Aortic smooth muscle cell (primary cell): ENCODE measurements around the gene PMF1. TPM values are rescaled to one million over a fixed set of nuclear protein-coding genes. Genes with fewer than 3 reads are reported as not detected.

ENCODE experiments used
- total RNA-seq: library from RNA; depleted of rRNA; stranded (reverse); fragments of >200 nt; gene quantifications from 2 replicates; pipeline ENCODE4 v1.2.3, GENCODE V29; 2014

The PMF1 gene, protein sequence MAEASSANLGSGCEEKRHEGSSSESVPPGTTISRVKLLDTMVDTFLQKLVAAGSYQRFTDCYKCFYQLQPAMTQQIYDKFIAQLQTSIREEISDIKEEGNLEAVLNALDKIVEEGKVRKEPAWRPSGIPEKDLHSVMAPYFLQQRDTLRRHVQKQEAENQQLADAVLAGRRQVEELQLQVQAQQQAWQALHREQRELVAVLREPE
- total RNA-seq = 28.5 and 29.5 TPM in 2 replicates

DNA sequence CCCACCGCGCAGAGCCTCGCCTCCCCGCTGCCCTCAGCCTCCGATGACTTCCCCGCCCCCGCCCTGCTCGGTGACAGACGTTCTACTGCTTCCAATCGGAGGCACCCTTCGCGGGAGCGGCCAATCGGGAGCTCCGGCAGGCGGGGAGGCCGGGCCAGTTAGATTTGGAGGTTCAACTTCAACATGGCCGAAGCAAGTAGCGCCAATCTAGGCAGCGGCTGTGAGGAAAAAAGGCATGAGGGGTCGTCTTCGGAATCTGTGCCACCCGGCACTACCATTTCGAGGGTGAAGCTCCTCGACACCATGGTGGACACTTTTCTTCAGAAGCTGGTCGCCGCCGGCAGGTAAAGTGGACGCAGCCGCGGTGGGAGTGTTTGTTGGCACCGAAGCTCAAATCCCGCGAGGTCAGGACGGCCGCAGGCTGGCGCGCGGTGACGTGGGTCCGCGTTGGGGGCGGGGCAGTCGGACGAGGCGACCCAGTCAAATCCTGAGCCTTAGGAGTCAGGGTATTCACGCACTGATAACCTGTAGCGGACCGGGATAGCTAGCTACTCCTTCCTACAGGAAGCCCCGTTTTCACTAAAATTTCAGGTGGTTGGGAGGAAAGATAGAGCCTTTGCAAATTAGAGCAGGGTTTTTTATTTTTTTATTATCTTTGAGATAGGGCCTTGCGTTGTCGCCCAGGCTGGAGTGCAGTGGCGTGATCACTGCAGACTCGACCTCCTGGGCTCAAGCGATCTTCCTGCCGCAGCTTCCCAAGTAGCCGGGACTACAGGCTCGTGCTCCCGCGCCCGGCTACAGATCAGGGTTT is at the start of gene PMF1:
Gene PMF1, plus strand, starts transcription at position 175 of the 811 bp plus-strand sequence. Its CDS starts 9 bp downstream, at position 184.

DNA sequence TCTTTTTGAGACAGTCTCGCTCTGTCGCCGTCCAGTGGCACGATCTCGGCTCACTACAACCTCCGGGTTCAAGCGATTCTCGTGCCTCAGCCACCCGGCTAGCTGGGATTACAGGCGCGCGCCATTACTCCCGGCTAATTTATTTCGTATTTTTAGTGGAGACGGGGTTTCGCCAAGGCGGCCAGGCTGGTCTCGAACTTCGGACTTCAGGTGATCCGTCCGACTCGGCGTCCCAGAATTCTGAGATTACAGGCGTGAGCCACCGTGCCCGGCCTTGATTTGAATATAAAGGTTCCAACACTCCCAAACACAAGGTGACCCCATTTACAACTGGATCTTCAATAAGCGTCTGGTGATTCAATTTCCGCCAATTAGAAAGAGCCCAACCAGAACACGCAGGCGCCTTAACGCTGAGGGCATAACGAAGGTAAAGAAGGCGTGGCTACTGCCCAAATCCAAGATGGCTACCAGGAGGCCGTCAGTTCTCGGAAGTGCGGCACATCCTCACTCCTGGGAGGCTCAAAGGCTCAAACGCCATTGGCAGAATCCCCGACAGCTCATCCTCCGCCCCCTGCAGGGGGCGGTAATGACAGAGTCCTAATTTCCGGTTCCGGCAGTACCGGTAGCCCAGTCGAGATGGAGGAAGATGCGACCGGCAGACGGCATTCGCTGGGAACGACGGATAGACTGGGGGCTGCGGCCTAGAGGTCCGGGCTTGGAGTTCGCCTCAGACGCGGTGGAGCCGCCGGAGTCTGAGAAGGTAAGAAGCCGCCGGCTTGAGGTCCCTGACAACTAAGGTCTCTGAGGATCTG is 19.1 kb upstream of the PMF1 start, which contains the start of gene SLC25A44:
Gene SLC25A44, plus strand, starts transcription at position 617 of the 812 bp plus-strand sequence. CDS start 5,744 bp downstream, outside the sequence.

DNA sequence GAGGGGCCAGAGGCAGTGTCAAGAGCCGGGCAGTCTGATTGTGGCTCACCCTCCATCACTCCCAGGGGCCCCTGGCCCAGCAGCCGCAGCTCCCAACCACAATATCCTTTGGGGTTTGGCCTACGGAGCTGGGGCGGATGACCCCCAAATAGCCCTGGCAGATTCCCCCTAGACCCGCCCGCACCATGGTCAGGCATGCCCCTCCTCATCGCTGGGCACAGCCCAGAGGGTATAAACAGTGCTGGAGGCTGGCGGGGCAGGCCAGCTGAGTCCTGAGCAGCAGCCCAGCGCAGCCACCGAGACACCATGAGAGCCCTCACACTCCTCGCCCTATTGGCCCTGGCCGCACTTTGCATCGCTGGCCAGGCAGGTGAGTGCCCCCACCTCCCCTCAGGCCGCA is 29.1 kb downstream of the PMF1 start, which contains the start of gene BGLAP:
Gene BGLAP, plus strand, starts transcription at position 259 of the 400 bp plus-strand sequence. Its CDS starts 48 bp downstream, at position 307.

DNA sequence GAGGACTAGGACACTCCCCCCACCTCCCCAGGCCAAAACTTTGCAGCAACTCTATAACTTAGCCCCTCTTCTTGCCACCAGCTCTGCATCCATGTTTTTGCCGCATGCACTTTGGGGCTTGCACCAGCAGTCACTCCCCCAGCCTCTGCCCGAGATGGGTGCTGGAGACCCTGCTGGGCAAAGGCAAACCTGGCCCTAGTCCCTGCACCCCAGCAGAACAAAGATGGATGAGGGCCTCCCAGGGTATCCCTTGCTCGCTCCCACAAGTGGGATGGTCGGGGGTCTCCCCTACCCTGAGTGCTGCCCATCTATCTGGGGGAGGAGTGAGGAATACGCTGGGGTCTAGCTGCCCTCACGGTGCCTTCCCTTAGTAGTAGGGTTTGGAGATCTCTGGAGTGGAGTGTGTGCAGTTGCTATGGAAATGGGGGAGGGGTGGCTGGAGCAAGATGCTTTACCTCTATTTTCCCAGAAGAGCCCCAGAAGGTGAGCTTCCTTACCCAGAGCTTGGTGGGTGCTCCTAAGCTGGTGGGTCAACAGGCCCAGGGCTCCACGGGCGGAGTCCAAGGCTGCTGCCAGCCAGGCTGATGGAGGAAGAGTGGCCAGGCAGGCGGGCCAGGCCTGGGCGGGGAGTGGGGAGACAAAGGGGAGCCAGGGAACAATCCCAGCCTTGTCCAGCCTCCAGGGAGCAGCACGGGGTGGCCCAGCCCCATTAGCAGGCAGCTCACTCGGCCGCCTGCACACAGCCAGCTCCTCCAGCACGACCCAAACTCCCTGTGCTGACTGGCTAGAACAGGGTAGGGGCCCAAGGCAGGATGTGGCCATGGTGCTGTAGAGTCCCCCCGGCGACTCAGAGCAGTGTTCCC is 34.9 kb downstream of the PMF1 start, which contains the start of gene PAQR6:
Gene PAQR6, minus strand, starts transcription at position 597 of the 863 bp plus-strand sequence. CDS start 1,325 bp downstream, outside the sequence.

DNA sequence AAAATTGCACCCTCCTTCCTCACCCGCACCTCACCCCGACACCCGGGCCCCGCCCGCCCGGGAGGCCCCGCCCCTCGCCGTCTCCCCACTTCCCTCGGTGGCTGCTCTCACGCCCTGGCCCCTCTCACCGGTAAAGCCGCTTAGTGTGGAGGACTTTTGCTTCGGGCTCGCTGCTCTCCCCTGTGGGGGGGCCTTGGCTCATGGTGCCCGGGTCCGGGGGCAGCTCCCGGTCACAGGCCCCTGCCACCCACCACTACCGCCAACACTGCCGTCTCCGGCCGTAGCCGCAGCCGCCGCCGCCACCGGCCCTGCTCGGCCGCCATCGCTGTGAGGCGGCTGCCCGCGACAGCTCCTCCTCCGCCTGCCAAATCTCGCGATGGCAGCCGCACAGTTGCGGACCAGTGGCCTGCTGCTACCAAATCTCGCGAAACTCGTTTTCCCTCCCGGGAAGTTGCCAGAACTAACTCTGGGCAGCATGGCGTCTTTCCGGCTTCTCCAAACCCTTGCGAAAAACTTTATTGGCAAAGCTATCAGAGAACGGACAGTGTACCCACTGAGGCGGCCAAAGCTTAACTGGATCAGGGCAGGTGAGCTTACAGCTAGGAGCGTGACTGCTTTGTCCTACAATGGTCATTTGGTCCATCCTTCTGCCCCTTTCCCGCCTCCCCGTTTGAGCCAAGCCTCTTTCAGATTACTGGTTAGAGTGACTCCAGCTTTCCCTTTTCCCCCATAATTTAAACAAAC is 69.8 kb downstream of the PMF1 start, which contains the start of gene SMG5:
Gene SMG5, minus strand, starts transcription at position 347 of the 744 bp plus-strand sequence. Its CDS starts 145 bp downstream, at position 202.

DNA sequence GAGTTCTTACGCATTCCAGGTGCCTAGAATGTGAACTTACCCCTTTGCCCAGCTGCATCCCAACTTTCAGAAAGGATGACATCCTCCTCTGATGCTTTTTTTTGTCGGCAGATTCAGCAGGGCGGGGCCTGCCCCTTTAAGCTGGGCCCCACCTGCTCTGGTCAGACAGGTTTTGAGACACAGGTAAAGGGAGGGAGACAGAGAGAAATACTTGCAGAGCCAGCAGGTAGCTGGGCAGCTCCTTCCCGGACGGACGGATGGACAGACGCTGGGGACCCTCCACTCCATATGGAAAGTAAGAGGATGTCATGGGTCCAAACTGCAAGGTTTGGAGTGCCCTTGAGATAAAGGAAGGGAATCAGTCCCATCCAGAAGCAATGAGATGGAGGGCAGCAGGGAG is 71.3 kb downstream of the PMF1 start, which contains the start of gene TMEM79:
Gene TMEM79, plus strand, starts transcription at position 214 of the 400 bp plus-strand sequence. CDS start 902 bp downstream, outside the sequence.

Other genes with a start within 250 kb of the PMF1 start
- gene ARHGEF2, start 234.5 kb upstream of the PMF1 start, total RNA-seq = 63.7 and 69.6 TPM in 2 replicates
- gene SSR2, start 192.1 kb upstream of the PMF1 start, total RNA-seq = 356 and 368 TPM in 2 replicates
- gene UBQLN4, start 159.2 kb upstream of the PMF1 start, total RNA-seq = 9.8 and 11.6 TPM in 2 replicates
- 50.4 and 57.7 TPM in 2 replicates for gene LAMTOR2, start 158.2 kb upstream of the PMF1 start, total RNA-seq
- not detected in 2 replicates for gene RAB25, start 151.8 kb upstream of the PMF1 start, total RNA-seq
- gene MEX3A, start 130.5 kb upstream of the PMF1 start, total RNA-seq = 0.40 and 0.50 TPM in 2 replicates
- gene LMNA, start 98.3 kb upstream of the PMF1 start, total RNA-seq = 2,412 and 2,559 TPM in 2 replicates
- gene SEMA4A, start 59.4 kb upstream of the PMF1 start, total RNA-seq = 3.0 and 6.8 TPM in 2 replicates
- gene SLC25A44, start 18.9 kb upstream of the PMF1 start, total RNA-seq = 9.2 and 10.1 TPM in 2 replicates
- gene BGLAP, start 29.2 kb downstream of the PMF1 start, total RNA-seq = 0.13 TPM in 1 of 2 replicates, not detected in the other
- 0.26 and 0.44 TPM in 2 replicates for gene PAQR6, start 35.0 kb downstream of the PMF1 start, total RNA-seq
- 31.1 and 35.0 TPM in 2 replicates for gene SMG5, start 69.8 kb downstream of the PMF1 start, total RNA-seq
- gene TMEM79, start 71.3 kb downstream of the PMF1 start, total RNA-seq = 1.1 and 1.6 TPM in 2 replicates
- 67.9 and 83.3 TPM in 2 replicates for gene GLMP, start 82.7 kb downstream of the PMF1 start, total RNA-seq
- 0.26 TPM in 1 of 2 replicates, not detected in the other for gene VHLL, start 86.3 kb downstream of the PMF1 start, total RNA-seq
- gene CCT3, start 125.3 kb downstream of the PMF1 start, total RNA-seq = 291 and 402 TPM in 2 replicates
- not detected in 2 replicates for gene TSACC, start 125.5 kb downstream of the PMF1 start, total RNA-seq
- gene RHBG, start 156.2 kb downstream of the PMF1 start, total RNA-seq = not detected in 2 replicates